GM12864 (cell line): ENCODE results near the gene ACOT11.

Source experiments
- DNase-seq: peaks from one replicate; pipeline ENCODE4 v3.0.0-alpha.2; 2011; ENCODE audit warnings: low read depth
- H3K4me3 ChIP-seq: 2 replicates; pipeline ENCODE4 v1.5.1; 2011; ENCODE audit warnings: mild to moderate bottlenecking, low read depth, low read length, control low read depth
- CTCF ChIP-seq: IDR thresholded peaks from 2 replicates; pipeline ENCODE4 v1.5.1; 2011; ENCODE audit warnings: low read depth, mild to moderate bottlenecking, moderate library complexity, low read length, control low read depth, inconsistent platforms; ENCODE audit errors: missing control alignments

Gene ACOT11

GRCh38 chr1:54567961-54568360 lies 19.9 kb downstream of the ACOT11 start:
- no peak overlapping the region for H3K4me3 ChIP-seq
- no peak for DNase-seq
- no peak for TF ChIP-seq CTCF

- TF ChIP-seq CTCF = no peak
- H3K4me3 ChIP-seq = no peak overlapping the region
- no peak for DNase-seq
These were observed 21.3 kb downstream of the ACOT11 start for GRCh38 chr1:54569339-54569738.

- no peak for DNase-seq
- TF ChIP-seq CTCF = no peak
- H3K4me3 ChIP-seq = no peak overlapping the region
These were observed 22.1 kb downstream of the ACOT11 start for GRCh38 chr1:54570161-54570560.

GRCh38 chr1:54571326-54571725 lies 23.3 kb downstream of the ACOT11 start:
- TF ChIP-seq CTCF = no peak
- no peak for DNase-seq
- H3K4me3 ChIP-seq = no peak overlapping the region

GRCh38 chr1:54571803-54572541 lies 23.9 kb downstream of the ACOT11 start:
- TF ChIP-seq CTCF = no peak
- no peak for DNase-seq
- no peak overlapping the region for H3K4me3 ChIP-seq

- DNase-seq = no peak
- TF ChIP-seq CTCF = no peak
- H3K4me3 ChIP-seq = no peak overlapping the region
These were observed 24.5 kb downstream of the ACOT11 start for GRCh38 chr1:54572542-54572850.

- TF ChIP-seq CTCF = no peak
- no peak for DNase-seq
- no peak overlapping the region for H3K4me3 ChIP-seq
These were observed 26.2 kb downstream of the ACOT11 start for GRCh38 chr1:54574158-54574778.
